ENCODE results near the gene ITGBL1.

Gene ITGBL1

DNA sequence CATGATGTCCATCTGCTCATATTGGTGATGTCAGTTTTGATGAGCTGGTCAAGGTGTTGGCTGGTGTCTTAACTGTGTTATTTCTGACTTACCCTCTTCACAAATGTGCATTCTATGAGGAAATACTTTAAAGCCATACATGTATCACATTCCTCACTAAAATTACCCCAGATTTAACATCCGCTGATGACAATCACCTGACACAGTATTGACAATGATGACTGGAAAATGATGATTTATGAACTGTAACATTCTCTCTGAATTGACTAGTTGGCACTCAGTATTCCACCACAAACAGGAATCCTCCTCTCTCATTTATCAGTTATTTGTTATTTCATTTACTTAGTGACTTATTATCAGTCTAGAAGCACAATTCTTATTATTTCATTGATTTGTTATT lies 117.3 kb downstream of the ITGBL1 start:
- DNase-seq (ENCODE audit: low read depth) = no peak

DNA sequence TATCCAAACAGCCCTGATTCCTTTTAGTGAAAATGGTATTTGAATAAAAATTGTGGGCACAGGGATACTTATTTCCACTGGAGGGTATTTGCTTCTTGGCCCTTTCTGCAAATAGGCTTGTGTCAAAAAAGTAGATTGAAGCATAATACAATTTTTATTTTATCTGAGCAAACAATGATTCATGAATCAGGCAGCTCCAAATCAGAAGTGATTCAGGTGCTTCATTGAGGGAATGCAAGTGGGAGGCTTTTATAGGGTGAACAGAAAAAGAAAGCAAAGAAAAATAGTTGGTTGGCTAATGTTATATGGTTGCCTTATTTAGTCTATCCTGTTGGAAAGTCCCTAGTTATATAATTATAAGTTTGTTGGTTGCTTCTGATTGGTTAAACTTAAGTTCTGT lies 117.9 kb downstream of the ITGBL1 start:
- no peak for DNase-seq (ENCODE audit: low read depth)

DNA sequence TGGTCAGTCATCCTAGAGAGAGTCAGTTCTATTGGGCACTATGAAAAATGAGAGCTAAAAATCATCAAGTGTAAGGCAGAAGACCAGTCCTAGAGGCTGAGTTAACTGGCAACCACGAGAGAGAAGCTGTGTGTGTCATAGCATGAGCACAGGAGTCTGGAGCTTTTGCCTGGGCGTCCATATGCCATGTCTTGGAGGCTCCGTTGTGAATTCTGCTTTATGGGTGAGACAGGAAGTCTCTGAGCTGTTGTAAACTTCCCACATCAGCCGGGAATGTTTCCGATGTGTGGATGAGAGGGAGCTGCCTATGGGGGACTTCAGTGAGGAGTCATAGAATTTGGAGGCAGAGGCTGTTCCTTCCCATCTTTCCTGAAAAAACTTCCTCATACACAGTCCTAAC lies 120.0 kb downstream of the ITGBL1 start:
- no peak for DNase-seq (ENCODE audit: low read depth)

DNA sequence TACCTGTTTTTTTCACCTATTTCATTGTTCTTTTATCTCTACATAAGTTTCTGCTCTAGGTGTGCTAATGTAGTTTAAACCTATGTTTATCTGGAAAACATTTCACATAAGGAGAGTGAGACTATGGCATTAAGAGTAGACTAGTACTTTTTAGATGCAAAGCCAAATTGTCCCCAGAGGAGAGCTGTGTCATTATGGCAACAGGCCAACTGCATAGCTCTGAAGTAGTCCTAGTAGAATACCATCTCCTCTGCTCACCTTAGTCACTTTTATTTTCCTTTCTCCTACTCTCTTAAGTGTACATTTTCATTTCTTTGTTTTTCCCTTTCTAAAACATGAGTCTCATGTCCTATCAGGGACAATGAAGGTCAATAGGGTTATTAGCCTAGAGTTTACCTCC lies 123.1 kb downstream of the ITGBL1 start:
- no peak for DNase-seq (ENCODE audit: low read depth)

DNA sequence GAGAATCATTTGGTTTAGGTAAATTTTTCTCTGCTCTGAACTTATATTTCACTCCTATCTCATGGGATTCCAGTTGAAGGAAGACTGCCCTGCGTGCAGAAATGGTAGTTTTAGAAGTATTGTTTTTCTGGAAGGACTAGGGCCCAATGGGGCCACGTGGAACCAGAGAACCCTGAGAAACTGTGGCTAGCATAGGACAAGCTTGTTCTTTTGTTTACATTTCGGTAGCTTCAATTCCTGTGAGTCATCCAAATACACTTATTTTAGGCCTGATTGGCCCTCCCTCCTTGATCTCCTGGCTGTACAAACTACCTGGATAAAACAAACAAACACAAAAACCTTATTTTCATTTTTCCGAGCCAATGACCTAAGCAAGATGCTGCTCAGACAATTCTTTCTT lies 124.0 kb downstream of the ITGBL1 start:
- DNase-seq (ENCODE audit: low read depth) = no peak

DNA sequence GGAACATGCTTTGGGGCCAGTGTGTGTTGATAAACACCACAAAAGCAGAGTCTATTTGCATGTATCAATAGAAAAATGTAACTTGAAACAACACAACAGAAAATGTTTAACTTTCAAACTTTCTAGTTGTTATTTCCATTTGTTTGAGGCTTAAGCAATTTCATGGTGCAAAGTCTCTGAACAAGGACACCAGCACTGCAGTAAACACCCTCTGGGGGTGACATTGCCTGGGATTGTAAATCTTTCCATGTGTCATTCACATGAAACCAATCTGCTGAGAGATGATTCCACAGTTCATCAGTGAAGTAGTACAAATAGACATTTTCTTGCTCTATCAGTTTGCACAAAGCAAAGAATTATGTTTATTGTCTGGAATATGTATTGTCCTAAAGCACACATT lies 124.5 kb downstream of the ITGBL1 start:
- no peak for DNase-seq (ENCODE audit: low read depth)

DNA sequence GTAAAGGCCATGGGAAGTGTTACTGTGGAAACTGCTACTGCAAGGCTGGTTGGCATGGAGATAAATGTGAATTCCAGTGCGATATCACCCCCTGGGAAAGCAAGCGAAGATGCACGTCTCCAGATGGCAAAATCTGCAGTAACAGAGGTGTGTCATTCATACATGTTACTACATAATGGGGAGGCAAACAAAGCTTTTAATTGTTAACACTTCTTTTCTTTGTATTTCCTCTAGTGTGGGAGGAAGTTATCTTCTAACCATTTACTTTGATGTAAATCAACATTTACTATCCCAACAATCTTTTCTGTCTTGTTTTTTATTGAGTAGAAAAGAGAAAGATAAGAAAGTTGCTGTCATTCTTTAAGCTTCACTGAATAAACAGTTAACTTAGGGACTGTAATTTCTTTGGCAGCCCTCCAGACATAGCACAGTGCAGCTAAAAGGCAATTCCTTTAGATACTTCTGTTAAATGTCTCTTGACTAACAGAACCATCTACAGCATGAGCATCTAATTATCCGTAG lies 126.9 kb downstream of the ITGBL1 start:
- no peak for DNase-seq (ENCODE audit: low read depth)

DNA sequence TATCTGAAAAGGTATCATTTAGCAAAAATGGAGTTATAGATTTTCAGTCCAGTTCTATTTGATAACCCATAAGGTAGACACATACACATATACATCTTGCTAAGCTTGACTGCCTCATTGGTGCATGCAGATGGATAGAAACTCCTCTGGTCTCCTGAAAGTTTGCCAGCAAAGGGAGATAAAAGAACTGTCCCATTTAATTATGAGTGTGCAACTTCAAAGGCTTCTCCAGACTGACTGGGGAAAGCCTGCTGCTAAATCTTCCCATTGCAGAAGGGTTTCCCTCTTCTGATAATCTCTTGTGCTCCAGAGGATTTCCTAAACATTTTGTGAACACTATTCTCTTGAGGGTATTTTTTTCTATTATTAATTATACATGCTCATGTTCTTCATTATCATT lies 131.9 kb downstream of the ITGBL1 start:
- DNase-seq (ENCODE audit: low read depth) = no peak

DNA sequence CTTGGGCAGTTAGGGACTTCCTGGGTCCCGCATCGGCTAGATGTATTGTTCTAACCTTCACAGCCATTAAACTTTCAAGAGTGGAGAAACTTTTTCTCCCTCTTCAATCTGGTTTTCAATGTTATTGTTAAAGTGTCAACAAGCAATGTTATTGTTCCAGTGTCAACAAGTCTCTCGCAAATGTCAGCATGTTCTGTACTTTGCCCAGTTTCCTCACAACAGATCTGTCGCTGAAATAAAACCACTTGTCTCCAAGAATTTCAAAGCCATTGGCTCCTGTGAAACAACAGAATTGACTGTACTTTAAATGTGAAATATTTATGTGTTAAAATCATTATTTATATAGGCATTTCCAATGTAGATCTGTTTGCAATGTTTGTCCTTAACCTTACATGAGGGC lies 138.0 kb downstream of the ITGBL1 start:
- no peak for DNase-seq (ENCODE audit: low read depth)

DNA sequence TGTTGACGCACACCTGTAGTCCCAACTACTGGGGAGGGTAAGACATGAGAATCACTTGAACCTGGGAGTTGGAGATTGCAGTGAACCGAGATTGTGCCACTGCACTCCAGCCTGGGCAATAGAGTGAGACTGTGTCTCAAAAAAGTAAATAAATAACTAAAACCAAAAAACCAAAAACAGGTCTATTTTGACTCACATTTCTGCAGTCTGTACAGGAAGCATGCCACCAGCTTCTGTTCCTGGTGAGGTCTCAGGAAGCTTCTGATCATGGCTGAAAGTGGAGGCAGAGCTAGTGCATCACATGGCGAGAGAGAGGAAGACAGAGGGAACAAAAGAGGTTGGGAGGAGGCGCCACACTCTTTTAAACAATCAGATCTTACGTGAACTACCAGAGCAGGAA lies 142.5 kb downstream of the ITGBL1 start:
- DNase-seq (ENCODE audit: low read depth) = no peak

DNA sequence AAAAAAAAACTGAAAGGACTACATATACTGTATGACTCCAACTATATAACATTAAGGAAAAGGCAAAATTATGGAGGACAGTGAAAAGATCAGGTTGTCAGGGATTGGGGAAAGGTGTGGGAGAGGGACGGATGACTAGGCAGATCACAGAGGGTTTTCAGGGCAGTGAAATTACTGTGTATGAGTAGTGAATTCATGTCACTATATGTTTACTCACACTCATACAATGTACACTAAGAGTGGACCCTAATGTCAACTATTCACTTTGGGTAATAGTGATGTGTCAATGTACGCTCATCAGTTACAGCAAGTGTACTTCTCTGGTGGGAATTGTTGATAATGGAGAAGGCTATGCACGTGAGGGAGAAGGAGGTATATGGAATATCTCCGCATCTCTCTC lies 144.3 kb downstream of the ITGBL1 start:
- no peak for DNase-seq (ENCODE audit: low read depth)

DNA sequence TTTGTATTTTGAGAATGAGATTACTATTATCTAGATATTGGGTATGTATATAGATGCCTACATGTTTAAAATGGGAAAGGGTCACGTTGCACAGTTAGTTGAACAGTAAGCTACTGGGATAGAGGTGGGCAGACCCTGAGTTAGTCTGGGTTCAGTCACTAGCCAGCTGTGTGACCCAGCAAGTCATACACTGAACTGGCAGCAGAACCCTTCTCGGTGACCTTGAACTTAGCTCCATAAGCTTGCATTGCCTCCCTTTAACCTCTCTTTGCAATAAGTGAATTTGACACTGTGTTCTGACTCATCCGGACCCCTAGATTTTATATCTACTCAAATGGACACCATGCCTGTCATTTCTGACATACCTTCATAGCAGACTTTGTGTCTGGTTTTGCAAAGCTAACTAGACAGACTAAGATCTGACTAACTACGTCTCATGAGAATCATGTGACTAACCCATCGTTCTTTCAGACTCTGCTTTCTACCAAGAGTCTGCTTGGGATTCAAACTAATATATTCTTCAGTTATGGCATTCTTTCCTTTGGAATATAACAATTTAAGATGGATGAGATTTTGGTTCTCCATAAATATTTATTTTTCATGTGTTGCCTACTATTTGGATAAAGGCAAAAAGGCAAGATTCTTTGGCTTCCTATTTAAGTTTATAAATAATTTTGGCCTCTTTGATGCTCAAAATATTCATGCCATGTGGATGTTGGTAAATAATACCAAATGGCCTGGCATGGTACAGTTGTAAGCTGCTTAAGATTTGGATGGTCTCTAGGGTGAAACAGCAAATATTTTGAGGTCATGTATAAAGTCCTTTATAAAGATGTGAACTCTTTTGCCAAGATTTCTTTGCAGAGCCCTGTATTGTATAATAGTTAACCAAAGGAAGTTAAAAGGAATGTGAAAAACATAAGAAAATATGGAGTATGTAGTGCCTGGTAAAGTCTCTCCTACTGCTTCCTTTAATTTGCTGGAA lies 159.3 kb downstream of the ITGBL1 start:
- DNase-seq (ENCODE audit: low read depth) = no peak

DNA sequence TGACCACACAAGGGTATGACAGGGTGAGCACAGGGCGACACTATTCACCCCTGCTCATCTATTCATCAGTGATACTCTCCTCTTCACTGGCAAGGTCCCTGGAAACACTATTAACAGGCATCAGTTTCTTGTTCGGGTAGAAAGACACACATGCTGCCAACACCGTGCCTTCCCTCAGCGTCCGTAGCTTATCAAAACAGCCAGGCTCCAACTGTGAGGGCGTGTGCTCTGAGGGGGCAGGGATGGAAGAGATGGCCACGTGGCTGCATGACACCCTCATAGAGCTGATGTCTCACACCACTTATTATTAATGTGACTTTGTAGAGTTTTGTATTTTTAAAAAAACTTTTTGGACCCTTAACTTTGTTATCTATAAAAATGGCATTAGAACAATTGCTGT lies 160.3 kb downstream of the ITGBL1 start:
- no peak for DNase-seq (ENCODE audit: low read depth)

DNA sequence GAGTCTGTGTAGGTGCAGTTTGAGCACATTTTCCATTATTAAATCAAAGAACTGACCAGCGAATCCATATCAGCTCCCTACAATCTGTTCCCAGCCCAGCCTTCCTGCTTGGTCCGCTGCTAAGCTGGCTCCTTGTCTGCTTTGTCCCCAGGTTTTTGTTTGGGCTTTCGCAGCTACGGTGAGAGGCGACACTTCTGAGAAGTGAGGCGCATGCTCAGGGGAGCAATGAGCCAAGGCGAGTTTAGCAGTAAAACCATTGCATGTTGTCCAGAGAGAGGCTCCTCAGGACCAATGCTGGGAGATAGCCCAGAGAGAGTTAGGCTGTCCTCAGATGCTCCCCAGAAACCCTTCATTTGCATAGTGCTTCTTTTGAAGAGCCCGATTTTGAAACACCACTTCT lies 162.0 kb downstream of the ITGBL1 start:
- no peak for DNase-seq (ENCODE audit: low read depth)

DNA sequence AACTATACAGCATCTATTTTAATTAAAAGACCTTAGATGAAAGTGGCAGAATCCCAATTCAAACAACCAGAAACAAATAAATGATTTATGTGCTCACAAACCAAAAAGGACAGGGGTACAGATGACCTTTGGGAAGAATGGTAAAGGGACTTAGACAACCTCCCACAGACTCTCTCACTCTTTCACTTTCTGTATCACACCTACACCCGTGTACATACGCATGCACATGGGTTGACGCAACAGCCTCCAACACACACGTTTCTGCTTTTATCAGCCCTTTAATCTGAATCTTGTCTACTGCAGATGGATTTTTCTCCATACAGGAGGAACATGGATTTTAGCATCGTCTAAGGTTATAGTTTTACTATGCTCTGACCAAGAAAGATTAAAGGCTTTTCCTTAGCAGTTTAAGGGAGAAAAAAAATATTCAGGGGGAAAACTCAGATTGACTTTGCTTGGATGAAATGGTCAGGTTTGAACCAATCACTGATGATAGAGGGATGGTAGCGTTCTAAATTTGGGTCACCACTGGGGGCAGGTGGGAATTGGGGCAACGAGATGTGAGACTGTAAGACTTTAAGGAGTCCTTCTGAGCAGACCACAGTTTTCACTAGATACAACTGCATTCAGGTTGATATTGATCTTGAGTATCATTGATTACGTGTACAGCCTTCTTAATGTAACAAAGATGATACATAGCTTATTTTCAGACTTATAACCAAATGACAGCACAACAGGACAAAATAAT lies 166.1 kb downstream of the ITGBL1 start:
- no peak for DNase-seq (ENCODE audit: low read depth)

DNA sequence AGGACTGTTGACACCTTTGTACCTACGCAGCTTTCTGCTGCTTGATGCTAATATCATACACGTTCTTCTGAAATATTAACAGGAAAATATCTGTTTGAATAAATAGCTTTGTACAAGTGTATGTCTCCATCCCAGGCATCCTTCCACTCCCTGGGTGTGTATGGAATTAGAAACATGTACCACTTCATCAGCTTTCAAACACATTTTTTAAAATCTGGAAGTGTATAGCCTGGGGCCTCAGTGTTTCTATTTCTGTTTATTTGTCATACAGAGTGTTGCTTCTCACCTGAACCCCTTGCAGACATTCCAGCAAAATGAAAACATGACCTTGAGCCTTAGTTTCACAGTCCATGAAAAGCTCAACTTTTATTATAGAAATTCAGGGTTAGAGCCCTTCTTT lies 168.6 kb downstream of the ITGBL1 start:
- no peak for DNase-seq (ENCODE audit: low read depth)

DNA sequence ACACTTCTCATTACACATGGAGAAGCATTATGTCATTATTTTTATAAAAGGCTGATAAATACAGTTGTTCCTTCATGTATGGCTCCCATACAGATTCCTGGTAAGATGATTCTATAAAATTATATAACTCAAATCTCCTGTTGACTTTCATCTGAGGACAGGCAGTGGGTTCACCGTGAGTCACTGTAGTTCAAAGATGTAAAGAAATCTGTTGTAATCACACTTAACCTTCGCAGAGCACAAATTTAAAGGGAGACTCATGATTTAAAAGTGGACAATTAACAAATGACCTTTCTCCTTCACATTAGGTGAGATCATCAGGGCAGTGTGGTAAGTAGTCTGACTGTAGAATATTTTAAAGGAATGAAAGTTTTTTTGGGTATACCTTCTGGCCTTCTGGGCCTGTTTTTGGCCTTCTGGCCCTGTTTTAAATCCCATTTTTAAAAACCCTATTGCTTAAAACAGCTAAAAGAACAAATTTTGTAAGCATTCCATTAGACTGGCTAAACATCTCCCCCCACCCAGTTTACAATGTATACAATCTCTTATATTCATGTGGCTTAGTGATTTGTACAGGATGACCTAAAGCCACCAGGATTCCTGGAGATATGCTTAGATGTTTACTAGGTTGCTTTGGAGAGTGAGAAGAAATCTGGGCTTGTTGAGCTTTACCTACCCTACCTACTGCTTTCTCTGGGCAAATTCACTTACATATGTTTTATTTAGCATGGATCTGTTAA lies 171.2 kb downstream of the ITGBL1 start:
- no peak for DNase-seq (ENCODE audit: low read depth)

DNA sequence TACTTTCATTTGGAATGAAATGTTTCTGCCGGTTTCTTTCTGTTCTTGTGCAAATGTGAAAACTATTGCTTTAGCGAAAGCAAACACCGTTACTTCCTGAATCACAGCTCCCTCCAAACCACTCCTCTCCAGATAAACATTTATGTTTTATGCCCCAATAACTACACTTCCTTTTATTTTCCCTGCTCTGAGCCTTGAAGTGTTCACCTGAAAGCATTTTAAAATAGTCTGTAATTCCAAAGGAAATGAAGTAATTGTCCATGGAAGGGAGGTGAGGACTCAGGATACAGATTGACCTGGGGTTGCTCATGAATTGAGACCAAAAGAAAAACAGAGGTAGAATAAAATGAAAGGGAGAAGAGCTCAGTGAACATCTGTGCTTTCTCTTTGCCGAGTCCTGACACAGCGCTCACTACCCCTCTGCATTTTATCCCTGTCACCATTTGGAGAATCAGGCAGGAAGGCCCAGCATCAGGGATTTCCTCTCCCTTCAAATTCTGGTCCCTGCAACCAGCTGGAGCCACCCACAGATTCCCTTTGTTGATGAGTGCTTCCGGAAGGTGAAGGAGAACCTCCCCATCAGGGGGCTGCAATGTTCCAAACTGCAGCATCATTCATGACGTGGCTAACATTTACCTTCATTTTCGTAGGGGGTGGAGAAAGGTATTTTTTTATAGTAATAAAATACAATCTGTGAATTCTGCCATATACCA lies 171.9 kb downstream of the ITGBL1 start:
- no peak for DNase-seq (ENCODE audit: low read depth)

DNA sequence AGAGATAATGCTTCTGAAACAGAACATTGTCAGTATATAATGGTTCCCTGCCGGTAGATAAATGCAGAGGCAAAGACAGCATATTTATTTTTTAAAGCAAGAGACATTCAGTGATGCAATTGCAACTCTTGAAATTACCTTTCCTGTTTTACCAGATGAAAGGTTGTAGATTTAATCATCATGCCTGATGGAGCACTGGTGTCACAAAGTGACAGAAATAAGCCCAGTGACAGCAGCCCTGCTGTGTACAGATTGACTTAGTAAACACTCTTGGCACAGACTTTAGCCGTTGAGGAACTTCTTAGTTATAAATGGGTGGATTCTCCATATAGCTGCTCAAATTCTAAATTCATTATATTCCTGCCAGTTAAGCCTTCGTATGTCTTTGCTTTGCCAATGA lies 172.5 kb downstream of the ITGBL1 start:
- no peak for DNase-seq (ENCODE audit: low read depth)

DNA sequence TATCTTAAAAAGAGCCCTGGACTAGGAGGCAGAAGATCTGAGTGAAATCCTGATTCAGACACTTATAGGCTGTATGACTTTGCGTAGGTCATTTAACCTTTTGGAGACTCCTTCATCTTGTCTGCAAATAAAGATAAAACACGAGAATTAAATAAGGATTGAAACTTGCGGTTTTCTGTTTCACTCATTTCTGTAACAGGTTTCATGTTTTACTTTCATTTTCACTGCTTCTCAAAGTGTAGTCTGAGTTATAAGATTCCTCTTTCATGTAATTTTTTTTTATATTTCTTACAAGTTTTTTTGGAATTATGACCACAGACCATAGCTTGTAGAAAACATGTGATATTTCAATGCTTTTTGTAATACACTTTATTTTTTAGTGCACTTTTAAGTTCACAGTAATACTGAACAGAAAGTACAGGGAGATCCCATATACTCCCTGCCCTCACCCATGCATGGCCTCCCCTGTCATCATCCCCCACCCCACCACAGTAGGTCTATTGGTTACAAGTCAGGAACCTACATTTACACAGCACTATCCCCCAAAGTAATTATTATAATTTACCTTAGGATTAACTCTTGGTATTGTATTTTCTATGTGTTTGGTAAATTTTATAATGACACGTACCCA lies 174.6 kb downstream of the ITGBL1 start:
- DNase-seq (ENCODE audit: low read depth) = no peak

DNA sequence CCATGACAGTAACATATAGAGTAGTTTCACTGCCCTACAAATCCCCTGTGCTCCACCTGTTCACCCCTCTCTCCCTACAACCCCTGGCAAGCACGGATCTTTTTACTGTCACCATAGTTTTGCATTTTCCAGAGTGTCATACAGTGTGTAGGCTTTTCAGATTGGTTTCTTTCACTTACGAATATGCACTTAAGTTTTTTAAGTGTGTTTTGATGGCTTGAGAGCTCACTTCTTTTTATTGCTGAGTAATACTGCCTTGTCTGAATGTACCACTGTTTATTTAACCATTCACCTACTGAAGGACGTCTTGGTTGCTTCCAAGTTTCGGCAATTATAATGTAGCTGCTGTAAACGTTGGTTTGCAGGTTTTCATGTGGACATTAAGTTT lies 175.1 kb downstream of the ITGBL1 start:
- no peak for DNase-seq (ENCODE audit: low read depth)
